ENCODE data around the gene TOGARAM1.

The TOGARAM1 gene

GRCh38 chr14:44961554-44962333 lies at the start of gene TOGARAM1, which contains the start of gene KLHL28:
Gene TOGARAM1 (plus strand): TSS chr14:44962190. CDS start chr14:44962422, 232 bp downstream.
Gene KLHL28 (minus strand): TSS chr14:44961947. CDS start chr14:44945928, 16,019 bp downstream.
- FAIRE-seq, result peak; percentile 98

- no peak for FAIRE-seq
Measured at GRCh38 chr14:44914849-44915248, 47.1 kb upstream of the TOGARAM1 start.

- FAIRE-seq, result no peak
Measured at GRCh38 chr14:44928793-44929192, 33.2 kb upstream of the TOGARAM1 start.

GRCh38 chr14:44935155-44935554 lies 26.8 kb upstream of the TOGARAM1 start:
- no peak for FAIRE-seq

- no peak for FAIRE-seq
Measured at GRCh38 chr14:44937547-44937946, 24.4 kb upstream of the TOGARAM1 start.

- no peak for FAIRE-seq
Measured at GRCh38 chr14:44940211-44940610, 21.8 kb upstream of the TOGARAM1 start.

GRCh38 chr14:44940944-44941343 lies 21.0 kb upstream of the TOGARAM1 start:
- FAIRE-seq, result no peak

GRCh38 chr14:44941591-44941990 lies 20.4 kb upstream of the TOGARAM1 start:
- FAIRE-seq, result no peak

- FAIRE-seq, result no peak
Measured at GRCh38 chr14:44942436-44942835, 19.6 kb upstream of the TOGARAM1 start.

GRCh38 chr14:44944107-44944506 lies 17.9 kb upstream of the TOGARAM1 start:
- no peak for FAIRE-seq

GRCh38 chr14:44945264-44945663 lies 16.7 kb upstream of the TOGARAM1 start:
- no peak for FAIRE-seq

GRCh38 chr14:44951051-44951450 lies 10.9 kb upstream of the TOGARAM1 start:
- no peak for FAIRE-seq

- no peak for FAIRE-seq
Measured at GRCh38 chr14:44952391-44953110, 9.4 kb upstream of the TOGARAM1 start.

GRCh38 chr14:44954750-44955149 lies 7.2 kb upstream of the TOGARAM1 start:
- no peak for FAIRE-seq

- no peak for FAIRE-seq
Measured at GRCh38 chr14:44955528-44955927, 6.5 kb upstream of the TOGARAM1 start.

GRCh38 chr14:44956866-44957265 lies 5.1 kb upstream of the TOGARAM1 start:
- FAIRE-seq, result no peak

- no peak for FAIRE-seq
Measured at GRCh38 chr14:44959538-44959937, 2.5 kb upstream of the TOGARAM1 start.

GRCh38 chr14:44960146-44960545 lies 1.8 kb upstream of the TOGARAM1 start:
- FAIRE-seq, result no peak

- no peak for FAIRE-seq
Measured at GRCh38 chr14:44960646-44961045, 1.3 kb upstream of the TOGARAM1 start.

- FAIRE-seq, result no peak
Measured at GRCh38 chr14:44961151-44961553, 838 bp upstream of the TOGARAM1 start.

- FAIRE-seq, result no peak
Measured at GRCh38 chr14:44962334-44963043, 499 bp downstream of the TOGARAM1 start.

- FAIRE-seq, result no peak
Measured at GRCh38 chr14:44963044-44963528, 1.1 kb downstream of the TOGARAM1 start.

GRCh38 chr14:44963775-44964380 lies 1.9 kb downstream of the TOGARAM1 start:
- FAIRE-seq, result no peak

All from G401.6 (cell line).